Type B pancreatic cell (in vitro differentiated cells): Measurements from ENCODE around the gene NDUFS4. TPM values are rescaled to one million over a fixed set of nuclear protein-coding genes. Genes with fewer than 3 reads are reported as not detected.
"Not testable (repeated sequence)": the region's sequence is repeated elsewhere in the genome, so short reads cannot be mapped to it uniquely, and the experiment has no call there.

ENCODE experiments used
- DNase-seq: peaks from one replicate; pipeline ENCODE4 v3.0.0; 2021; ENCODE audit warnings: mixed read lengths; ENCODE audit not compliant: unreplicated experiment; ENCODE audit errors: extremely low spot score
- H3K27ac Mint-ChIP-seq: 2 replicates; pipeline ENCODE4 v1.8.0; 2021; ENCODE audit warnings: mild to moderate bottlenecking, mixed read lengths
- H3K27me3 Mint-ChIP-seq: 2 replicates; pipeline ENCODE4 v1.8.0; 2021; ENCODE audit warnings: mixed read lengths
- H3K36me3 Mint-ChIP-seq: 2 replicates; pipeline ENCODE4 v1.8.0; 2021; ENCODE audit warnings: mixed read lengths
- H3K4me1 Mint-ChIP-seq: one replicate; pipeline ENCODE4 v1.8.0; 2021; ENCODE audit warnings: mixed read lengths; ENCODE audit not compliant: unreplicated experiment
- H3K4me3 Mint-ChIP-seq: 2 replicates; pipeline ENCODE4 v1.8.0; 2021; ENCODE audit warnings: mild to moderate bottlenecking, mixed read lengths
- H3K9me3 Mint-ChIP-seq: 2 replicates; pipeline ENCODE4 v1.8.0; 2021; ENCODE audit warnings: mixed read lengths
- CTCF ChIP-seq: fragments of 200-600 bp; sonication (generic); conservative IDR thresholded peaks from 2 replicates; pipeline ENCODE4 v1.5.0; 2021; ENCODE audit warnings: antibody characterized with exemption, mild to moderate bottlenecking
- total RNA-seq: library from RNA; stranded (reverse); gene quantifications from 2 replicates; pipeline ENCODE4 v1.2.1, GENCODE V29; 2021; ENCODE audit warnings: low replicate concordance

NDUFS4 gene
- total RNA-seq, 1 donor from 2014 or later, result 73.4 TPM

- Mint-ChIP-seq H3K9me3 (no peaks in the 10 kb centered on the region), H3K4me3 (no peak overlapping the region), H3K4me1 (no peaks in the 10 kb centered on the region), H3K27me3 (no peaks in the 10 kb centered on the region), H3K27ac (no peak overlapping the region), H3K36me3 (no peaks in the 10 kb centered on the region)
- TF ChIP-seq CTCF, result no peak
- no peak for DNase-seq
These were observed 18.6 kb upstream of the NDUFS4 start for GRCh38 chr5:53541859-53542258.

GRCh38 chr5:53542926-53543325 lies 17.5 kb upstream of the NDUFS4 start:
- no peak overlapping the region for H3K27ac Mint-ChIP-seq
- no peak for TF ChIP-seq CTCF
- no peak overlapping the region for H3K4me3 Mint-ChIP-seq
- no peaks in the 10 kb centered on the region for H3K9me3 Mint-ChIP-seq
- no peaks in the 10 kb centered on the region for H3K36me3 Mint-ChIP-seq
- no peak for DNase-seq
- H3K4me1 Mint-ChIP-seq, result no peaks in the 10 kb centered on the region
- H3K27me3 Mint-ChIP-seq, result no peaks in the 10 kb centered on the region

DNA sequence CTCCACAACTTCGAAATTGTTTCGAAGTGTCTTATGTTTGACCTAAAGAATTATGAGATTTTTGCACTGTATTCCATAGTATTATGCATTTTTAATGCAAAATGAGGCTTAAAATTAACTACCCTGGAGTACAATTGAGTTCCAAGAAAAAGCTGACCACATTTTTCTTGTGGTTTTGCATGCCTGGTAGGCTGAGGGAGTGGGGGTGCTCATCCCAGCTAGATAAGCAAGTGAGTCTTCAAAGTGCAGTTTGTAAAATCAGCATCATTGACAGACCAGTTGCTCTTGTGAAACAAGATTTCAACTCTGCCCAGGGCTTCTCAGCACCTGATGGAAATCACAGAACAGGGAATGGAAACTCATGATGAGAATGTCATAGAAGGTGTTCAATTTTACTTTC lies 17.0 kb upstream of the NDUFS4 start:
- H3K27me3 Mint-ChIP-seq, result no peaks in the 10 kb centered on the region
- no peaks in the 10 kb centered on the region for H3K9me3 Mint-ChIP-seq
- H3K4me3 Mint-ChIP-seq, result no peak overlapping the region
- DNase-seq, result no peak
- no peaks in the 10 kb centered on the region for H3K36me3 Mint-ChIP-seq
- TF ChIP-seq CTCF, result no peak
- H3K4me1 Mint-ChIP-seq, result no peaks in the 10 kb centered on the region
- no peak overlapping the region for H3K27ac Mint-ChIP-seq

- Mint-ChIP-seq H3K4me1 (no peaks in the 10 kb centered on the region), H3K27me3 (no peaks in the 10 kb centered on the region), H3K27ac (no peak overlapping the region), H3K36me3 (no peaks in the 10 kb centered on the region), H3K4me3 (no peak overlapping the region), H3K9me3 (no peaks in the 10 kb centered on the region)
- TF ChIP-seq CTCF, result no peak
- DNase-seq, result no peak
These were observed 14.7 kb upstream of the NDUFS4 start for GRCh38 chr5:53545744-53546143.

- Mint-ChIP-seq H3K4me1 (no peaks in the 10 kb centered on the region), H3K27ac (no peak overlapping the region), H3K9me3 (no peaks in the 10 kb centered on the region), H3K27me3 (no peaks in the 10 kb centered on the region), H3K36me3 (no peaks in the 10 kb centered on the region), H3K4me3 (no peak overlapping the region)
- TF ChIP-seq CTCF, result no peak
- no peak for DNase-seq
These were observed 13.2 kb upstream of the NDUFS4 start for GRCh38 chr5:53547226-53547625.

DNA sequence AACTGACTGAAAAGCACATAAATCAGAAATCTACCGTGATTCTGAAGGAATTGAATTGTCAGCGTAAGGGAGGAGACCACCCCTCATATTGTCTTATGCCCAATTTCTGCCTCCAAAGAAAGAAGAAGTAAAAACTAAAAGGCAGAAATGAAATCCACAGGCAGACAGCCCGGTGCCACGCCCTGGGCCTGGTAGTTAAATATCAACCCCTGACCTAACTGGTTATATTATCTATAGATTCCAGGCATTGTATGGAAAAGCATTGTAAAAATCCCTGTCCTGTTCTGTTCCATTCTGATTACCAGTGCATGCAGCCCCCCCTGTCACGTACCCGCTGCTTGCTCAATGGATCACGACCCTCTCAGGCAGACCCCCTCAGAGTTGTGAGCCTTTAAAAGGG lies 11.9 kb upstream of the NDUFS4 start:
- not testable (repeated sequence) for H3K27me3 Mint-ChIP-seq, H3K9me3 Mint-ChIP-seq, H3K4me3 Mint-ChIP-seq, H3K36me3 Mint-ChIP-seq, DNase-seq, H3K27ac Mint-ChIP-seq
- H3K4me1 Mint-ChIP-seq, result peaks cover 11% of the 10 kb centered on the region
